Keratinocyte (primary cell): ENCODE results near the gene MREG. TPM values are rescaled to one million over a fixed set of nuclear protein-coding genes. Genes with fewer than 3 reads are reported as not detected.

Experiments used
- DNase-seq: peaks from one replicate; pipeline ENCODE4 v3.0.0-alpha.2; 2011; ENCODE audit warnings: low read depth, missing footprints, low spot score
- FAIRE-seq: peaks from 2 replicates; lab custom pipeline; 2011; peaks lifted over from hg19 to GRCh38; lab: Jason Lieb, UNC
- H2AFZ ChIP-seq: 2 replicates; pipeline ENCODE4 v1.6.0; 2012; ENCODE audit warnings: low read length, control low read depth, inconsistent platforms; ENCODE audit not compliant: control insufficient read depth
- H3K27ac ChIP-seq: 2 replicates; pipeline ENCODE4 v1.5.1; 2011; ENCODE audit warnings: low read length; ENCODE audit not compliant: control insufficient read depth, insufficient read depth
- H3K27me3 ChIP-seq: 3 replicates; pipeline ENCODE4 v1.6.0; 2011; ENCODE audit warnings: low read length; ENCODE audit not compliant: control insufficient read depth, insufficient read depth; ENCODE audit errors: extremely low read depth
- H3K36me3 ChIP-seq, 2 experiments: 2 replicates in 1 of 2; 3 replicates in 1 of 2; pipeline ENCODE4 v1.5.1; 2011; ENCODE audit warnings: low read length in 2 of 2, mild to moderate bottlenecking in 1 of 2; ENCODE audit not compliant: control insufficient read depth in 2 of 2, insufficient read depth in 2 of 2; ENCODE audit errors: extremely low read depth in 1 of 2
- H3K4me1 ChIP-seq: 3 replicates; pipeline ENCODE4 v1.5.1; 2011; ENCODE audit warnings: low read length; ENCODE audit not compliant: control insufficient read depth, insufficient read depth; ENCODE audit errors: extremely low read depth
- H3K4me2 ChIP-seq: 3 replicates; pipeline ENCODE4 v1.6.0; 2011; ENCODE audit warnings: low read depth, low read length; ENCODE audit not compliant: control insufficient read depth, insufficient read depth; ENCODE audit errors: extremely low read depth
- H3K4me3 ChIP-seq, 3 experiments: fragments of 200-600 bp in 1 of 3; sonication (generic) in 1 of 3; 2 replicates in 2 of 3; 3 replicates in 1 of 3; pipeline ENCODE4 v1.5.1; 2011 to 2016; ENCODE audit warnings: low read length in 3 of 3, mild to moderate bottlenecking in 3 of 3, control low read depth in 2 of 3, inconsistent platforms in 1 of 3, low read depth in 1 of 3, mixed read lengths in 1 of 3, mixed run types in 1 of 3, moderate library complexity in 1 of 3; ENCODE audit not compliant: control insufficient read depth in 2 of 3, insufficient read depth in 2 of 3; ENCODE audit errors: extremely low read depth in 1 of 3
- H3K79me2 ChIP-seq: 2 replicates; pipeline ENCODE4 v1.6.0; 2012; ENCODE audit warnings: low read length; ENCODE audit not compliant: control insufficient read depth, insufficient read depth
- H3K9ac ChIP-seq: 3 replicates; pipeline ENCODE4 v1.6.0; 2011; ENCODE audit warnings: low read length; ENCODE audit not compliant: control insufficient read depth, insufficient read depth; ENCODE audit errors: extremely low read depth
- H3K9me1 ChIP-seq: 3 replicates; pipeline ENCODE4 v1.6.0; 2011; ENCODE audit warnings: low read length; ENCODE audit not compliant: control insufficient read depth, insufficient read depth; ENCODE audit errors: extremely low read depth
- H3K9me3 ChIP-seq: 2 replicates; pipeline ENCODE4 v1.5.1; 2012; ENCODE audit warnings: low read depth, low read length; ENCODE audit not compliant: control insufficient read depth
- H4K20me1 ChIP-seq: 3 replicates; pipeline ENCODE4 v1.6.0; 2011; ENCODE audit warnings: low read length; ENCODE audit not compliant: control insufficient read depth, insufficient read depth; ENCODE audit errors: extremely low read depth
- EZH2 ChIP-seq: IDR thresholded peaks from one replicate; pipeline ENCODE4 v1.6.1; 2012; ENCODE audit warnings: inconsistent platforms, mild to moderate bottlenecking, low read length, moderate library complexity
- dilution Hi-C: fragments of 300-500 bp; cut with MboI; formaldehyde crosslinking; loops from one replicate; pipeline ENCODE4 v1.7.0; 2020; ENCODE audit warnings: low sequenced_read_pairs; ENCODE audit not compliant: extremely low pct_ligation_motif_present
- polyA plus RNA-seq, 5 experiments: library from polyadenylated mRNA; depleted of rRNA in 3 of 5; stranded (reverse) in 3 of 5; stranded (forward) in 1 of 5; unstranded in 1 of 5; fragments of >200 nt; gene quantifications; 1 replicate in 1 of 5; 2 replicates in 3 of 5; 3 replicates in 1 of 5; pipeline versions ENCODE4 v1.2.1 to v1.2.3, GENCODE V29; 2011 to 2012; ENCODE audit warnings: missing spikeins in 2 of 5, low read depth in 1 of 5, low replicate concordance in 1 of 5
- TF ChIP-seq, protein P1 (sequence below), 3 experiments: IDR thresholded peaks in 1 of 3; conservative IDR thresholded peaks in 1 of 3; optimal IDR thresholded peaks in 1 of 3; 2 replicates in 2 of 3; 3 replicates in 1 of 3; pipeline versions ENCODE3 to v1.5.1; 2011; ENCODE audit warnings: low read length in 3 of 3, mild to moderate bottlenecking in 3 of 3, moderate library complexity in 2 of 3, control low read depth in 1 of 3, inconsistent platforms in 1 of 3; ENCODE audit not compliant: insufficient read depth in 2 of 3; ENCODE audit errors: extremely low read depth in 1 of 3

Gene MREG
- polyA plus RNA-seq, 1 donor (not counting 4 experiments of a cell fraction or from before 2014, with no cell fraction given), result 32.9 TPM

DNA sequence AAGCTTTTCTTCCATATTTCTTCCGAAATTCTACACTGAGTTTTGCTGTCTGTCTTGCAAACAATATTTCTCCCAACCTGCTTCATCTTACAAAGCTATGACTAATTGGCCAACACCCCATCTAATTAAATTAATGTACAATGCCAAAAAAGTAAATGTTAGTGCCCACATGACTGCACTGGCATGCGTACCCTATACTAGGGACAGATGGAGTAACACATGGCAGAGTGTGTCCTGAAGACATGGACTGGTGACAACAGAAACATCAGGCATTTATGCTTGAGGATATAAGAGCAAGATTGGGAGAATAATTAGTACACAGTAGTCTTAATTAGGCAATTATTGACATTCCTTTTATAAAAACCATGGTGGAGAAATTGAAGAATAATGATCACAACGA is 66.8 kb downstream of the MREG start:
- dilution Hi-C loops, result no loop called here
- FAIRE-seq, result no peak
- Histone ChIP-seq H3K4me1 (no peaks in the 10 kb centered on the region), H4K20me1 (no peaks in the 10 kb centered on the region), H3K9me3 (no peaks in the 10 kb centered on the region), H3K9ac (no peak overlapping the region), H3K36me3 (peaks cover 5 to 9% of the 10 kb centered on the region in 2 experiments), H3K4me2 (no peak overlapping the region), H3K27me3 (no peaks in the 10 kb centered on the region), H3K4me3 (no peak overlapping the region), H2AFZ (no peak overlapping the region), H3K79me2 (peaks cover 2% of the 10 kb centered on the region), H3K9me1 (no peaks in the 10 kb centered on the region), H3K27ac (no peak overlapping the region)
- DNase-seq, result no peak
- TF ChIP-seq EZH2, result no peak
- TF ChIP-seq, protein P1, sequence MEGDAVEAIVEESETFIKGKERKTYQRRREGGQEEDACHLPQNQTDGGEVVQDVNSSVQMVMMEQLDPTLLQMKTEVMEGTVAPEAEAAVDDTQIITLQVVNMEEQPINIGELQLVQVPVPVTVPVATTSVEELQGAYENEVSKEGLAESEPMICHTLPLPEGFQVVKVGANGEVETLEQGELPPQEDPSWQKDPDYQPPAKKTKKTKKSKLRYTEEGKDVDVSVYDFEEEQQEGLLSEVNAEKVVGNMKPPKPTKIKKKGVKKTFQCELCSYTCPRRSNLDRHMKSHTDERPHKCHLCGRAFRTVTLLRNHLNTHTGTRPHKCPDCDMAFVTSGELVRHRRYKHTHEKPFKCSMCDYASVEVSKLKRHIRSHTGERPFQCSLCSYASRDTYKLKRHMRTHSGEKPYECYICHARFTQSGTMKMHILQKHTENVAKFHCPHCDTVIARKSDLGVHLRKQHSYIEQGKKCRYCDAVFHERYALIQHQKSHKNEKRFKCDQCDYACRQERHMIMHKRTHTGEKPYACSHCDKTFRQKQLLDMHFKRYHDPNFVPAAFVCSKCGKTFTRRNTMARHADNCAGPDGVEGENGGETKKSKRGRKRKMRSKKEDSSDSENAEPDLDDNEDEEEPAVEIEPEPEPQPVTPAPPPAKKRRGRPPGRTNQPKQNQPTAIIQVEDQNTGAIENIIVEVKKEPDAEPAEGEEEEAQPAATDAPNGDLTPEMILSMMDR (optimal IDR thresholded peaks at IDR 0.05 in 1 of 3, IDR thresholded peaks at IDR 0.05 in 1 of 3, conservative IDR thresholded peaks at IDR 0.05 in 1 of 3; ENCODE audit: extremely low read depth in 1 of 3, insufficient read depth in 2 of 3, low read length in 3 of 3), result no peak

- dilution Hi-C loops, result no loop called here
- H3K36me3 ChIP-seq, result peaks cover 9% of the 10 kb centered on the region in 2 experiments
- H3K4me3 ChIP-seq, result no peak overlapping the region
- TF ChIP-seq, protein P1 (optimal IDR thresholded peaks at IDR 0.05 in 1 of 3, IDR thresholded peaks at IDR 0.05 in 1 of 3, conservative IDR thresholded peaks at IDR 0.05 in 1 of 3; ENCODE audit: extremely low read depth in 1 of 3, insufficient read depth in 2 of 3, low read length in 3 of 3), result no peak
- TF ChIP-seq EZH2, result no peak
- FAIRE-seq (no peak), DNase-seq (no peak)
- no peak overlapping the region for H3K27ac ChIP-seq
- H3K9ac ChIP-seq, result no peak overlapping the region
- H3K9me3 ChIP-seq, result no peaks in the 10 kb centered on the region
- H3K4me2 ChIP-seq, result no peak overlapping the region
- H3K4me1 ChIP-seq, result peaks cover 5% of the 10 kb centered on the region
- no peak overlapping the region for H2AFZ ChIP-seq
- H3K27me3 ChIP-seq, result no peaks in the 10 kb centered on the region
- H4K20me1 ChIP-seq, result no peaks in the 10 kb centered on the region
- H3K9me1 ChIP-seq, result no peaks in the 10 kb centered on the region
- H3K79me2 ChIP-seq, result no peaks in the 10 kb centered on the region
Measured at GRCh38 chr2:215942194-215942593, 71.2 kb downstream of the MREG start.
